Adrenal gland (tissue), 12 donors: ENCODE results near the gene SUGP1. TPM values are rescaled to one million over a fixed set of nuclear protein-coding genes. Genes with fewer than 3 reads are reported as not detected.
A peak's percentile ranks its signal among the peaks of the same experiment; 100 is the strongest.

Experiments used
- DNase-seq, 7 donors: peaks; one replicate each; pipeline ENCODE4 v3.0.0-alpha.2; 2019 to 2020
- H3K27ac ChIP-seq, 5 donors: fragments of 200-600 bp; sonication (generic) in 4 of 5; 1 replicate in 3 of 5; 2 replicates in 2 of 5; pipeline versions ENCODE4 v1.5.1 to v1.8.0; 2016 to 2020; ENCODE audit warnings: mild to moderate bottlenecking in 1 of 5
- H3K27me3 ChIP-seq: fragments of 200-600 bp; 2 replicates; pipeline ENCODE4 v1.8.0; 2021
- H3K36me3 ChIP-seq, 2 donors: fragments of 200-600 bp; replicated peaks in 1 of 2; 1 replicate in 1 of 2; 2 replicates in 1 of 2; pipeline versions ENCODE4 v1.5.1 to v1.8.0; 2018 to 2022
- H3K4me1 ChIP-seq, 2 donors: fragments of 200-600 bp; replicated peaks in 1 of 2; 1 replicate in 1 of 2; 2 replicates in 1 of 2; pipeline versions ENCODE4 v1.5.1 to v1.8.0; 2018 to 2021
- H3K4me3 ChIP-seq, 4 donors: fragments of 200-600 bp; sonication (generic) in 3 of 4; one replicate each; pipeline ENCODE4 v1.5.1; 2016 to 2018
- H3K9me3 ChIP-seq, 3 donors: fragments of 200-600 bp; sonication (generic) in 1 of 3; replicated peaks in 1 of 3; 1 replicate in 2 of 3; 2 replicates in 1 of 3; pipeline versions ENCODE4 v1.5.1 to v1.8.0; 2016 to 2021
- CTCF ChIP-seq, 6 experiments: fragments of 450-650 bp in 4 of 6; fragments of 200-600 bp in 2 of 6; sonication (generic) in 1 of 6; IDR thresholded peaks; 1 replicate in 5 of 6; 2 replicates in 1 of 6; pipeline versions ENCODE4 v1.5.1 to v1.8.0; 2016 to 2021; ENCODE audit warnings: antibody characterized with exemption in 6 of 6, mild to moderate bottlenecking in 2 of 6, moderate library complexity in 1 of 6
- POLR2A ChIP-seq, 2 donors: fragments of 450-650 bp; IDR thresholded peaks; one replicate each; pipeline ENCODE4 v1.6.1; 2017; ENCODE audit warnings: antibody characterized with exemption in 2 of 2, mild to moderate bottlenecking in 2 of 2, moderate library complexity in 1 of 2
- WGBS, 4 donors: extraction: QIAGEN DNeasy Blood & Tissue Kit in 2 of 4; methylation state at CpG; one replicate each; pipeline versions ENCODE4 v1.1.5 to v1.1.7; 2013 to 2017; 5-methylcytosine and 5-hydroxymethylcytosine counted together
- intact Hi-C, 2 donors: fragments of 100-400 bp; cut with DNase I; formaldehyde crosslinking; loops; one replicate each; pipeline versions ENCODE4 v1.14.1 to v1.15.0; 2022 to 2023
- polyA plus RNA-seq, 3 donors: library from polyadenylated mRNA; stranded (reverse); fragments of 200-250 nt in 2 of 3; fragments of 350-450 nt in 1 of 3; fragmentation: Illumina TruSeq in 1 of 3; extraction: RNeasy Lipid Tissue Mini Kit (QIAGEN cat#74804) in 1 of 3; gene quantifications; one replicate each; pipeline ENCODE4 v1.2.3, GENCODE V29; 2013 to 2014
- total RNA-seq, 9 donors: library from RNA; depleted of rRNA in 4 of 9; stranded (reverse); fragments of >200 nt in 4 of 9; fragments of 120-200 nt in 1 of 9; fragmentation: NEBNext Ultra II Directional in 1 of 9; extraction: Animal tissue kit (Norgen Biotek cat#: 25700) in 1 of 9; gene quantifications; one replicate each; pipeline versions ENCODE4 v1.1.0 to v1.2.4, GENCODE V29; 2013 to 2023
- donor health status: healthy with polysubstance abuse.
- donor health status: Bipolar disorder and iron deficiency.
- donor health status: DM: yes; HTN: yes; CAD: no.
- donor health status: DM: no; HTN: no; CAD: no.
- donor health status: DM: no; HTN: no; CAD: no.
- donor health status: DM: yes; HTN: yes; CAD: no.

The SUGP1 gene
- total and polyA plus RNA-seq, 12 donors, result 25.5 to 130 (median 60.5) TPM

GRCh38 chr19:19324059-19324770, 3.9 kb upstream of the SUGP1 start:
- no peaks in the 10 kb centered on the region for H3K27me3 ChIP-seq
- WGBS, 4 donors, result 83 to 87% (median 86%) methylated on average over 7 of the region's 7 CpGs
- no peaks in the 10 kb centered on the region for H3K9me3 ChIP-seq
- no peak overlapping the region for H3K4me3 ChIP-seq
- H3K27ac ChIP-seq, result no peak overlapping the region
- no peak for TF ChIP-seq CTCF (IDR thresholded peaks at IDR 0.05)
- no peak for TF ChIP-seq POLR2A (IDR thresholded peaks at IDR 0.05)
- H3K4me1 ChIP-seq, result peaks cover 11 to 32% of the 10 kb centered on the region in 2 donors
- no peak for DNase-seq
- peaks cover 0 to 22% of the 10 kb centered on the region in 2 donors for H3K36me3 ChIP-seq
- intact Hi-C loops, result no loop called here

GRCh38 chr19:19321141-19321577, 850 bp upstream of the SUGP1 start:
- Histone ChIP-seq H3K9me3 (no peaks in the 10 kb centered on the region), H3K36me3 (peaks cover 0 to 20% of the 10 kb centered on the region in 2 donors), H3K4me1 (peaks cover 15 to 30% of the 10 kb centered on the region in 2 donors), H3K27ac (peak overlapping the region in 4 of 5 donors; percentile 83 to 91 (median 86)), H3K27me3 (no peaks in the 10 kb centered on the region), H3K4me3 (peak overlapping the region; percentile 88 to 100 (median 92))
- no peak for DNase-seq
- intact Hi-C loops, result no loop called here
- WGBS, 4 donors, result 0 to 3% (median 1%) methylated on average over 8 to 34 of the region's 34 CpGs
- TF ChIP-seq POLR2A (IDR thresholded peaks at IDR 0.05) (no peak), CTCF (IDR thresholded peaks at IDR 0.05) (no peak)

GRCh38 chr19:19319732-19320360, 463 bp downstream of the SUGP1 start:
- intact Hi-C loops, result no loop called here
- H3K9me3 ChIP-seq, result no peaks in the 10 kb centered on the region
- H3K4me1 ChIP-seq, result peaks cover 15 to 30% of the 10 kb centered on the region in 2 donors
- H3K27me3 ChIP-seq, result no peaks in the 10 kb centered on the region
- peak overlapping the region in 4 of 5 donors; percentile 83 to 91 (median 86) for H3K27ac ChIP-seq
- TF ChIP-seq CTCF (IDR thresholded peaks at IDR 0.05) (no peak), POLR2A (IDR thresholded peaks at IDR 0.05) (no peak)
- DNase-seq, result no peak
- H3K36me3 ChIP-seq, result peaks cover 0 to 20% of the 10 kb centered on the region in 2 donors
- 3 to 7% (median 4%) methylated on average over 22 to 32 of the region's 32 CpGs for WGBS, 4 donors
- peak overlapping the region; percentile 35 to 100 (median 90) for H3K4me3 ChIP-seq

- H3K9me3 ChIP-seq, result no peaks in the 10 kb centered on the region
- H3K36me3 ChIP-seq, result peaks cover 0 to 50% of the 10 kb centered on the region in 2 donors
- TF ChIP-seq POLR2A (IDR thresholded peaks at IDR 0.05) (no peak), CTCF (IDR thresholded peaks at IDR 0.05) (no peak)
- H3K27me3 ChIP-seq, result no peaks in the 10 kb centered on the region
- 75 to 100% (median 78%) methylated on average over 1 of the region's 1 CpG for WGBS, 4 donors
- no peak for DNase-seq
- intact Hi-C loops, result no loop called here
- H3K4me3 ChIP-seq, result no peak overlapping the region
- no peak overlapping the region for H3K27ac ChIP-seq
- peaks cover 10 to 13% of the 10 kb centered on the region in 2 donors for H3K4me1 ChIP-seq
Measured at GRCh38 chr19:19316082-19316481, 4.2 kb downstream of the SUGP1 start.
